ENCODE measurements around the gene PLD4. TPM values are rescaled to one million over a fixed set of nuclear protein-coding genes. Genes with fewer than 3 reads are reported as not detected.

PLD4 gene
- total RNA-seq, 2 donors from 2014 or later: not detected

GRCh38 chr14:104971447-104972240 lies 47.0 kb downstream of the PLD4 start:
- no peak overlapping the region for H3K27ac ChIP-seq (ENCODE audit: low read depth, low read length)
- no peak for TF ChIP-seq CTCF (conservative IDR thresholded peaks at IDR 0.05)
- no peak overlapping the region for H3K9ac ChIP-seq (ENCODE audit: extremely low read depth, low read length, poor library complexity, severe bottlenecking)

GRCh38 chr14:104972301-104973134 lies 47.8 kb downstream of the PLD4 start:
- no peaks in the 10 kb centered on the region for H3K9me3 ChIP-seq (ENCODE audit: control insufficient read depth, low read length)
- H3K27me3 ChIP-seq (ENCODE audit: control insufficient read depth, insufficient read depth, low read length, poor library complexity, severe bottlenecking): peaks cover 13% of the 10 kb centered on the region
- H3K27ac ChIP-seq (ENCODE audit: low read depth, low read length): no peak overlapping the region
- no peaks in the 10 kb centered on the region for H3K36me3 ChIP-seq (ENCODE audit: control insufficient read depth, insufficient read depth, low read length)
- H3K4me3 Mint-ChIP-seq: no peak overlapping the region
- no peak overlapping the region for H3K4me3 ChIP-seq (ENCODE audit: low read length)
- WGBS, 2 experiments (ENCODE audit: insufficient coverage in 1 of 2, insufficient read length in 1 of 2): 90 to 91% methylated on average over 17 to 28 of the region's 28 CpGs
- no peak for TF ChIP-seq CTCF (conservative IDR thresholded peaks at IDR 0.05)
- H3K27ac Mint-ChIP-seq: no peak overlapping the region
- H3K9ac ChIP-seq (ENCODE audit: extremely low read depth, low read length, poor library complexity, severe bottlenecking): no peak overlapping the region
- DNase-seq: peak; percentile 72
- no peaks in the 10 kb centered on the region for H3K9me3 Mint-ChIP-seq
- H3K27me3 Mint-ChIP-seq (ENCODE audit: insufficient read depth): peaks cover 18% of the 10 kb centered on the region
- no peaks in the 10 kb centered on the region for H3K4me1 ChIP-seq (ENCODE audit: control insufficient read depth, insufficient read depth, low read length)
- peaks cover 3% of the 10 kb centered on the region for H3K4me1 Mint-ChIP-seq
- H3K36me3 Mint-ChIP-seq (ENCODE audit: low read depth): no peaks in the 10 kb centered on the region

More at GRCh38 chr14:104971447-104972240, 47.0 kb downstream of the PLD4 start:
- H3K9me3 Mint-ChIP-seq: no peaks in the 10 kb centered on the region
- 88 to 92% methylated on average over 4 to 12 of the region's 12 CpGs for WGBS, 2 experiments (ENCODE audit: insufficient coverage in 1 of 2, insufficient read length in 1 of 2)
- Histone ChIP-seq H3K9me3 (ENCODE audit: control insufficient read depth, low read length) (no peaks in the 10 kb centered on the region), H3K36me3 (ENCODE audit: control insufficient read depth, insufficient read depth, low read length) (no peaks in the 10 kb centered on the region), H3K4me3 (ENCODE audit: low read length) (no peak overlapping the region), H3K27me3 (ENCODE audit: control insufficient read depth, insufficient read depth, low read length, poor library complexity, severe bottlenecking) (peaks cover 5% of the 10 kb centered on the region), H3K4me1 (ENCODE audit: control insufficient read depth, insufficient read depth, low read length) (no peaks in the 10 kb centered on the region)
- peaks cover 11% of the 10 kb centered on the region for H3K27me3 Mint-ChIP-seq (ENCODE audit: insufficient read depth)
- peaks cover 3% of the 10 kb centered on the region for H3K4me1 Mint-ChIP-seq
- no peaks in the 10 kb centered on the region for H3K36me3 Mint-ChIP-seq (ENCODE audit: low read depth)
- DNase-seq: peak; percentile 44
- no peak overlapping the region for H3K27ac Mint-ChIP-seq
- H3K4me3 Mint-ChIP-seq: no peak overlapping the region

- no peak overlapping the region for H3K27ac Mint-ChIP-seq
- no peak overlapping the region for H3K9ac ChIP-seq (ENCODE audit: extremely low read depth, low read length, poor library complexity, severe bottlenecking)
- H3K4me1 ChIP-seq (ENCODE audit: control insufficient read depth, insufficient read depth, low read length): no peaks in the 10 kb centered on the region
- TF ChIP-seq CTCF (conservative IDR thresholded peaks at IDR 0.05): no peak
- H3K4me1 Mint-ChIP-seq: peaks cover 3% of the 10 kb centered on the region
- DNase-seq: peak; percentile 90
- H3K36me3 ChIP-seq (ENCODE audit: control insufficient read depth, insufficient read depth, low read length): no peaks in the 10 kb centered on the region
- 64 to 75% methylated on average over 12 of the region's 12 CpGs for WGBS, 2 experiments (ENCODE audit: insufficient coverage in 1 of 2, insufficient read length in 1 of 2)
- H3K4me3 ChIP-seq (ENCODE audit: low read length): no peak overlapping the region
- no peak overlapping the region for H3K4me3 Mint-ChIP-seq
- H3K27me3 ChIP-seq (ENCODE audit: control insufficient read depth, insufficient read depth, low read length, poor library complexity, severe bottlenecking): peaks cover 18% of the 10 kb centered on the region
- H3K36me3 Mint-ChIP-seq (ENCODE audit: low read depth): no peaks in the 10 kb centered on the region
- no peaks in the 10 kb centered on the region for H3K9me3 Mint-ChIP-seq
- peaks cover 21% of the 10 kb centered on the region for H3K27me3 Mint-ChIP-seq (ENCODE audit: insufficient read depth)
- no peaks in the 10 kb centered on the region for H3K9me3 ChIP-seq (ENCODE audit: control insufficient read depth, low read length)
- H3K27ac ChIP-seq (ENCODE audit: low read depth, low read length): no peak overlapping the region
These were observed 48.4 kb downstream of the PLD4 start for GRCh38 chr14:104973135-104973384.
